Measurements from ENCODE around the gene LDB3.

Gene LDB3

GRCh38 chr10:86670876-86671275, 2.6 kb downstream of the LDB3 start:
- Histone ChIP-seq H3K36me3 (ENCODE audit: insufficient read depth, low read length) (no peaks in the 10 kb centered on the region; the same call in 1 of the 2 replicates), H4K20me1 (ENCODE audit: insufficient read depth, low read length) (no peaks in the 10 kb centered on the region), H3K9me3 (ENCODE audit: low read length) (no peaks in the 10 kb centered on the region), H3K27me3 (ENCODE audit: insufficient read depth, low read length) (no peaks in the 10 kb centered on the region; the same call in 1 of the 2 replicates), H3K27ac (ENCODE audit: low read depth, low read length, poor library complexity, severe bottlenecking) (no peak overlapping the region), H3K4me1 (ENCODE audit: insufficient read depth, low read length, severe bottlenecking) (peaks cover 11% of the 10 kb centered on the region), H3K9ac (ENCODE audit: low read length) (no peak overlapping the region), H3K4me2 (ENCODE audit: low read length) (no peak overlapping the region), H3F3A (ENCODE audit: insufficient read depth, low read length) (no peaks in the 10 kb centered on the region), H3K4me3 (ENCODE audit: low read depth, low read length, poor library complexity, severe bottlenecking) (no peak overlapping the region), H2AFZ (ENCODE audit: low read length) (no peak overlapping the region), H3K9me2 (ENCODE audit: low read depth, low read length) (no peaks in the 10 kb centered on the region), H3K79me2 (ENCODE audit: insufficient read depth, low read length) (no peaks in the 10 kb centered on the region)
- no peak for TF ChIP-seq CTCF (IDR thresholded peaks at IDR 0.05; ENCODE audit: low read length)
- no peak for TF ChIP-seq EZH2 (IDR thresholded peaks at IDR 0.05; ENCODE audit: borderline replicate concordance, low read length)

- Histone ChIP-seq H3K9ac (ENCODE audit: low read length) (no peak overlapping the region), H3K4me2 (ENCODE audit: low read length) (no peak overlapping the region), H3K9me2 (ENCODE audit: low read depth, low read length) (no peaks in the 10 kb centered on the region)
Measured at GRCh38 chr10:86671419-86671818, 3.1 kb downstream of the LDB3 start.

GRCh38 chr10:86671985-86672710, 3.8 kb downstream of the LDB3 start:
- Histone ChIP-seq H4K20me1 (ENCODE audit: insufficient read depth, low read length) (no peaks in the 10 kb centered on the region), H3K27me3 (ENCODE audit: insufficient read depth, low read length) (peaks cover 4% of the 10 kb centered on the region), H3K9ac (ENCODE audit: low read length) (no peak overlapping the region), H3F3A (ENCODE audit: insufficient read depth, low read length) (no peaks in the 10 kb centered on the region), H2AFZ (ENCODE audit: low read length) (no peak overlapping the region), H3K4me2 (ENCODE audit: low read length) (no peak overlapping the region), H3K9me2 (ENCODE audit: low read depth, low read length) (no peaks in the 10 kb centered on the region), H3K27ac (ENCODE audit: low read depth, low read length, poor library complexity, severe bottlenecking) (no peak overlapping the region), H3K4me1 (ENCODE audit: insufficient read depth, low read length, severe bottlenecking) (peaks cover 11% of the 10 kb centered on the region), H3K4me3 (ENCODE audit: low read depth, low read length, poor library complexity, severe bottlenecking) (no peak overlapping the region), H3K79me2 (ENCODE audit: insufficient read depth, low read length) (no peaks in the 10 kb centered on the region), H3K36me3 (ENCODE audit: insufficient read depth, low read length) (no peaks in the 10 kb centered on the region; the same call in 1 of the 2 replicates), H3K9me3 (ENCODE audit: low read length) (no peaks in the 10 kb centered on the region)
- TF ChIP-seq EZH2 (IDR thresholded peaks at IDR 0.05; ENCODE audit: borderline replicate concordance, low read length) (no peak), CTCF (IDR thresholded peaks at IDR 0.05; ENCODE audit: low read length) (no peak)

More at GRCh38 chr10:86671419-86671818, 3.1 kb downstream of the LDB3 start:
- no peak for TF ChIP-seq CTCF (IDR thresholded peaks at IDR 0.05; ENCODE audit: low read length)
- TF ChIP-seq EZH2 (IDR thresholded peaks at IDR 0.05; ENCODE audit: borderline replicate concordance, low read length), result no peak
- Histone ChIP-seq H3K27ac (ENCODE audit: low read depth, low read length, poor library complexity, severe bottlenecking) (no peak overlapping the region), H3K36me3 (ENCODE audit: insufficient read depth, low read length) (no peaks in the 10 kb centered on the region; the same call in 1 of the 2 replicates), H3F3A (ENCODE audit: insufficient read depth, low read length) (no peaks in the 10 kb centered on the region), H3K4me3 (ENCODE audit: low read depth, low read length, poor library complexity, severe bottlenecking) (no peak overlapping the region), H3K9me3 (ENCODE audit: low read length) (no peaks in the 10 kb centered on the region), H2AFZ (ENCODE audit: low read length) (no peak overlapping the region), H3K4me1 (ENCODE audit: insufficient read depth, low read length, severe bottlenecking) (peaks cover 11% of the 10 kb centered on the region), H3K79me2 (ENCODE audit: insufficient read depth, low read length) (no peaks in the 10 kb centered on the region), H4K20me1 (ENCODE audit: insufficient read depth, low read length) (no peaks in the 10 kb centered on the region), H3K27me3 (ENCODE audit: insufficient read depth, low read length) (no peaks in the 10 kb centered on the region; the same call in 1 of the 2 replicates)

All from OCI-LY1 (cell line).